ENCODE data around the gene GPR160. TPM values are rescaled to one million over a fixed set of nuclear protein-coding genes. Genes with fewer than 3 reads are reported as not detected.

Gene GPR160
- total RNA-seq (10 to 100 TPM; 18.7 to 23.3 TPM), polyA plus RNA-seq (10 to 100 TPM; 16.9 to 22.7 TPM)
- long read RNA-seq, donor 1, partial matches to known transcripts: 0 of 3 reads
- long read RNA-seq, donor 1, other reads (novel, unspliced or antisense): 0 of 3 reads
- long read RNA-seq, donor 2, partial matches to known transcripts: 0 of 3 reads
- long read RNA-seq, donor 2, other reads (novel, unspliced or antisense): 0 of 3 reads
- long read RNA-seq, donor 3, partial matches to known transcripts: 0 of 2 reads
- long read RNA-seq, donor 3, other reads (novel, unspliced or antisense): 0 of 2 reads
- long read RNA-seq, donor 4: 0 reads
- long read RNA-seq, donor 5, transcript GPR160-201 (4 exons, 2,039 nt): major isoform, 8 of 38 reads
- long read RNA-seq, donor 5, partial matches to known transcripts: 30 of 38 reads
- long read RNA-seq, donor 5, other reads (novel, unspliced or antisense): 0 of 38 reads

- WGBS, 2 donors: 4 to 7% methylated on average over 40 to 78 of the region's 78 CpGs
- Histone ChIP-seq H3K4me3 (peak within 1 kb of the TSS; percentile 61), H3K9me3 (ENCODE audit: control insufficient read depth in 4 of 4, insufficient read depth in 3 of 4, low read length in 3 of 4) (no peaks in the 10 kb centered on the region), H3K36me3 (ENCODE audit: control insufficient read depth in 4 of 4, insufficient read depth in 4 of 4, low read length in 4 of 4) (no peaks in the 10 kb centered on the region), H3K4me1 (ENCODE audit: control insufficient read depth in 5 of 5, insufficient read depth in 5 of 5, low read length in 5 of 5) (peaks cover 0 to 18% (median 3%) of the 10 kb centered on the region in 5 donors), H3K27me3 (ENCODE audit: control insufficient read depth in 3 of 3, insufficient read depth in 3 of 3, low read length in 2 of 3) (peaks cover 0 to 27% (median 18%) of the 10 kb centered on the region in 3 donors), H3K9ac (ENCODE audit: insufficient read depth in 1 of 2, low read length in 2 of 2) (peak within 1 kb of the TSS in 1 of 2 donors; percentile 63), H3K27ac (ENCODE audit: low read depth in 1 of 2, low read length in 1 of 2) (peak within 1 kb of the TSS in 1 of 2 donors; percentile 86)
- peak; percentile 29 for TF ChIP-seq CTCF (IDR thresholded peaks at IDR 0.05; ENCODE audit: control extremely low read depth, extremely low read depth)
- peak; percentile 82 for ATAC-seq (ENCODE audit: insufficient read depth, low FRiP score)
- peak; percentile 55 to 81 (median 75) for DNase-seq
These were observed at the start of gene GPR160 for GRCh38 chr3:170037463-170038433. GPR160 (plus strand) TSS chr3:170037995; CDS start chr3:170083973, 45,978 bp downstream.

GRCh38 chr3:169990431-169990830 is 47.4 kb upstream of the GPR160 start:
- H3K4me1 ChIP-seq (ENCODE audit: control insufficient read depth in 5 of 5, insufficient read depth in 5 of 5, low read length in 5 of 5): peaks cover 0 to 21% (median 4%) of the 10 kb centered on the region in 5 donors
- H3K4me3 ChIP-seq: no peak overlapping the region
- H3K9ac ChIP-seq (ENCODE audit: insufficient read depth in 1 of 2, low read length in 2 of 2): no peak overlapping the region
- TF ChIP-seq CTCF (IDR thresholded peaks at IDR 0.05; ENCODE audit: control extremely low read depth, extremely low read depth): no peak
- H3K36me3 ChIP-seq (ENCODE audit: control insufficient read depth in 4 of 4, insufficient read depth in 4 of 4, low read length in 4 of 4): peaks cover 7 to 15% (median 12%) of the 10 kb centered on the region in 4 donors
- no peak overlapping the region for H3K27ac ChIP-seq (ENCODE audit: low read depth in 1 of 2, low read length in 1 of 2)
- DNase-seq (no peak), ATAC-seq (ENCODE audit: insufficient read depth, low FRiP score) (no peak)
- WGBS, 2 donors: 92 to 94% methylated on average over 4 of the region's 4 CpGs
- H3K27me3 ChIP-seq (ENCODE audit: control insufficient read depth in 3 of 3, insufficient read depth in 3 of 3, low read length in 2 of 3): no peaks in the 10 kb centered on the region
- H3K9me3 ChIP-seq (ENCODE audit: control insufficient read depth in 4 of 4, insufficient read depth in 3 of 4, low read length in 3 of 4): no peaks in the 10 kb centered on the region

- WGBS, 2 donors: 73 to 83% methylated on average over 3 of the region's 3 CpGs
- DNase-seq (no peak), ATAC-seq (ENCODE audit: insufficient read depth, low FRiP score) (no peak)
- Histone ChIP-seq H3K36me3 (ENCODE audit: control insufficient read depth in 4 of 4, insufficient read depth in 4 of 4, low read length in 4 of 4) (peaks cover 4 to 16% (median 12%) of the 10 kb centered on the region in 4 donors), H3K4me3 (no peak overlapping the region), H3K4me1 (ENCODE audit: control insufficient read depth in 5 of 5, insufficient read depth in 5 of 5, low read length in 5 of 5) (peaks cover 0 to 24% (median 7%) of the 10 kb centered on the region in 5 donors), H3K9ac (ENCODE audit: insufficient read depth in 1 of 2, low read length in 2 of 2) (no peak overlapping the region), H3K27me3 (ENCODE audit: control insufficient read depth in 3 of 3, insufficient read depth in 3 of 3, low read length in 2 of 3) (no peaks in the 10 kb centered on the region), H3K9me3 (ENCODE audit: control insufficient read depth in 4 of 4, insufficient read depth in 3 of 4, low read length in 3 of 4) (no peaks in the 10 kb centered on the region), H3K27ac (ENCODE audit: low read depth in 1 of 2, low read length in 1 of 2) (no peak overlapping the region)
- TF ChIP-seq CTCF (IDR thresholded peaks at IDR 0.05; ENCODE audit: control extremely low read depth, extremely low read depth): no peak
These were observed 45.6 kb upstream of the GPR160 start for GRCh38 chr3:169992156-169992555.
